Hepatic stellate cell (primary cell): ENCODE data around the gene CMSS1.

Experiments used
- DNase-seq: peaks from one replicate; pipeline ENCODE4 v3.0.0; 2011; ENCODE audit warnings: low spot score

Gene CMSS1

GRCh38 chr3:99934975-99935797 lies 117.5 kb downstream of the CMSS1 start:
- peak; percentile 31 for DNase-seq

- peak; percentile 52 for DNase-seq
Measured at GRCh38 chr3:99938270-99938911, 120.7 kb downstream of the CMSS1 start.

- DNase-seq: no peak
Measured at GRCh38 chr3:99939876-99940275, 122.2 kb downstream of the CMSS1 start.

- no peak for DNase-seq
Measured at GRCh38 chr3:99940350-99940749, 122.7 kb downstream of the CMSS1 start.

GRCh38 chr3:99941211-99941610 lies 123.5 kb downstream of the CMSS1 start:
- no peak for DNase-seq

GRCh38 chr3:99943931-99944761 lies 126.5 kb downstream of the CMSS1 start:
- no peak for DNase-seq

- DNase-seq: no peak
Measured at GRCh38 chr3:99945328-99945995, 127.8 kb downstream of the CMSS1 start.

- DNase-seq: no peak
Measured at GRCh38 chr3:99947356-99947755, 129.7 kb downstream of the CMSS1 start.

GRCh38 chr3:99948467-99949089 lies 130.9 kb downstream of the CMSS1 start:
- DNase-seq: no peak

- DNase-seq: no peak
Measured at GRCh38 chr3:99949956-99950670, 132.5 kb downstream of the CMSS1 start.

GRCh38 chr3:99950921-99951320 lies 133.3 kb downstream of the CMSS1 start:
- no peak for DNase-seq

GRCh38 chr3:99951701-99952100 lies 134.0 kb downstream of the CMSS1 start:
- no peak for DNase-seq

GRCh38 chr3:99952306-99952705 lies 134.6 kb downstream of the CMSS1 start:
- peak; percentile 37 for DNase-seq

- DNase-seq: no peak
Measured at GRCh38 chr3:99953596-99953995, 135.9 kb downstream of the CMSS1 start.

GRCh38 chr3:99954914-99955644 lies 137.4 kb downstream of the CMSS1 start:
- no peak for DNase-seq

GRCh38 chr3:99955773-99956562 lies 138.3 kb downstream of the CMSS1 start:
- no peak for DNase-seq

- no peak for DNase-seq
Measured at GRCh38 chr3:99957151-99957796, 139.6 kb downstream of the CMSS1 start.

- DNase-seq: no peak
Measured at GRCh38 chr3:99958222-99958912, 140.7 kb downstream of the CMSS1 start.
